HepG2 (cell line): ENCODE measurements around the gene TOLLIP. TPM values are rescaled to one million over a fixed set of nuclear protein-coding genes. Genes with fewer than 3 reads are reported as not detected.

ENCODE experiments used
- ARNT ChIP-seq: fragments of 450-650 bp; IDR thresholded peaks from 2 replicates; pipeline ENCODE4 v1.6.1; 2017
- BORCS8-MEF2B ChIP-seq: sonication (generic); formaldehyde crosslinking; IDR thresholded peaks from 2 replicates; pipeline ENCODE4 v1.8.0; 2022; ENCODE audit warnings: mild to moderate bottlenecking, missing genetic modification reagents
- DNMT1 ChIP-seq: sonication (generic); formaldehyde crosslinking; IDR thresholded peaks from 2 replicates; pipeline ENCODE4 v1.5.1; 2020; ENCODE audit warnings: mild to moderate bottlenecking, missing genetic modification reagents
- DPF2 ChIP-seq: sonication (generic); formaldehyde crosslinking; IDR thresholded peaks from 2 replicates; pipeline ENCODE4 v1.4.0; 2020; ENCODE audit warnings: mild to moderate bottlenecking, low read depth, missing genetic modification reagents, borderline replicate concordance
- GFI1 ChIP-seq: sonication (generic); formaldehyde crosslinking; IDR thresholded peaks from 2 replicates; pipeline ENCODE4 v1.5.0; 2020; ENCODE audit warnings: missing genetic modification reagents, mild to moderate bottlenecking, borderline replicate concordance
- HMGA1 ChIP-seq: sonication (generic); formaldehyde crosslinking; conservative IDR thresholded peaks from 2 replicates; pipeline ENCODE4 v1.4.0; 2020; ENCODE audit warnings: missing genetic modification reagents
- KLF6 ChIP-seq: IDR thresholded peaks from 2 replicates; pipeline ENCODE4 v1.8.0; 2016; ENCODE audit warnings: missing biosample characterization, missing genetic modification reagents
- NCOA5 ChIP-seq: sonication (generic); formaldehyde crosslinking; IDR thresholded peaks from 2 replicates; pipeline ENCODE4 v1.4.0; 2020; ENCODE audit warnings: missing genetic modification reagents
- PRPF4 ChIP-seq: fragments of 200-400 bp; formaldehyde crosslinking; IDR thresholded peaks from 2 replicates; pipeline ENCODE4 v1.6.1; 2016; ENCODE audit warnings: low read length, low read depth; ENCODE audit not compliant: poor library complexity, severe bottlenecking
- SATB2 ChIP-seq: sonication (generic); formaldehyde crosslinking; IDR thresholded peaks from 2 replicates; pipeline ENCODE4 v1.5.0; 2020; ENCODE audit warnings: missing genetic modification reagents
- SMAD9 ChIP-seq: sonication (generic); formaldehyde crosslinking; IDR thresholded peaks from 2 replicates; pipeline ENCODE4 v1.5.1; 2020; ENCODE audit warnings: mild to moderate bottlenecking, missing genetic modification reagents
- SMARCC2 ChIP-seq: fragments of 450-650 bp; IDR thresholded peaks from 2 replicates; pipeline ENCODE4 v1.6.1; 2017; ENCODE audit warnings: antibody characterized with exemption, mild to moderate bottlenecking
- SOX13 ChIP-seq, 3 experiments: fragments of 450-650 bp in 1 of 3; sonication (generic) in 1 of 3; formaldehyde crosslinking in 1 of 3; IDR thresholded peaks in 2 of 3; conservative IDR thresholded peaks in 1 of 3; 2 replicates each; pipeline versions ENCODE4 v1.5.0 to v1.6.1; 2016 to 2020; ENCODE audit warnings: antibody characterized with exemption in 1 of 3, mild to moderate bottlenecking in 1 of 3, missing compliant biosample characterization in 1 of 3, missing genetic modification reagents in 1 of 3, moderate library complexity in 1 of 3
- SP2 ChIP-seq: sonication (generic); formaldehyde crosslinking; IDR thresholded peaks from 2 replicates; pipeline ENCODE4 v1.5.1; 2020; ENCODE audit warnings: mild to moderate bottlenecking, missing genetic modification reagents
- TCF7 ChIP-seq: sonication (generic); IDR thresholded peaks from 2 replicates; pipeline ENCODE4 v1.6.1; 2016; ENCODE audit warnings: antibody characterized with exemption, low read depth
- TMF1 ChIP-seq: sonication (generic); formaldehyde crosslinking; IDR thresholded peaks from 2 replicates; pipeline ENCODE4 v1.8.1; 2022; ENCODE audit warnings: low read depth, missing genetic modification reagents
- ZNF484 ChIP-seq: sonication (generic); formaldehyde crosslinking; IDR thresholded peaks from 2 replicates; pipeline ENCODE4 v1.5.1; 2020; ENCODE audit warnings: mild to moderate bottlenecking, low read depth, missing genetic modification reagents, borderline replicate concordance
- ZNF616 ChIP-seq: sonication (generic); formaldehyde crosslinking; IDR thresholded peaks from 2 replicates; pipeline ENCODE4 v1.5.0; 2020; ENCODE audit warnings: low read depth, mild to moderate bottlenecking, missing genetic modification reagents
- ZNF652 ChIP-seq: IDR thresholded peaks from 2 replicates; pipeline ENCODE4 v1.6.1; 2016; ENCODE audit warnings: low read depth, borderline replicate concordance
- ZSCAN20 ChIP-seq: sonication (generic); formaldehyde crosslinking; IDR thresholded peaks from 2 replicates; pipeline ENCODE4 v1.4.0; 2020; ENCODE audit warnings: missing genetic modification reagents, mild to moderate bottlenecking, borderline replicate concordance
- ZSCAN31 ChIP-seq: sonication (generic); formaldehyde crosslinking; IDR thresholded peaks from 2 replicates; pipeline ENCODE4 v1.5.0; 2020; ENCODE audit warnings: low read depth, mild to moderate bottlenecking, missing genetic modification reagents
- polyA plus RNA-seq, 8 experiments: library from polyadenylated mRNA; depleted of rRNA in 3 of 8; stranded (reverse) in 7 of 8; unstranded in 1 of 8; fragments of >200 nt; fragmentation: Illumina TruSeq in 4 of 8; extraction: Trizol in 4 of 8; gene quantifications; 2 replicates each; pipeline versions ENCODE4 v1.2.1 to v1.2.3, GENCODE V29; 2011 to 2016; ENCODE audit warnings: low read depth in 4 of 8, missing spikeins in 1 of 8, mixed read lengths in 1 of 8; ENCODE audit not compliant: insufficient read depth in 1 of 8
- total RNA-seq, 5 experiments: library from RNA; depleted of rRNA; stranded (reverse); fragments of >200 nt; fragmentation: Illumina TruSeq; extraction: Trizol; gene quantifications; 2 replicates each; pipeline ENCODE4 v1.2.3, GENCODE V29; 2016; ENCODE audit warnings: low read depth in 1 of 5
- TF ChIP-seq, protein P1 (sequence below): sonication (generic); formaldehyde crosslinking; IDR thresholded peaks from 2 replicates; pipeline ENCODE4 v1.5.1; 2020; ENCODE audit warnings: mild to moderate bottlenecking, missing genetic modification reagents
- TF ChIP-seq, protein P2 (sequence below): sonication (generic); formaldehyde crosslinking; IDR thresholded peaks from 2 replicates; pipeline ENCODE4 v1.4.0; 2020; ENCODE audit warnings: missing genetic modification reagents
- TF ChIP-seq, protein P3 (sequence below): sonication (generic); formaldehyde crosslinking; IDR thresholded peaks from 2 replicates; pipeline ENCODE4 v1.4.0; 2020; ENCODE audit warnings: mild to moderate bottlenecking, missing genetic modification reagents

Gene TOLLIP
- total and polyA plus RNA-seq, 2 of the 13 experiments (the other 11 are each of a cell fraction or from before 2014, with no cell fraction given), result 25.9 to 47.5 TPM

DNA sequence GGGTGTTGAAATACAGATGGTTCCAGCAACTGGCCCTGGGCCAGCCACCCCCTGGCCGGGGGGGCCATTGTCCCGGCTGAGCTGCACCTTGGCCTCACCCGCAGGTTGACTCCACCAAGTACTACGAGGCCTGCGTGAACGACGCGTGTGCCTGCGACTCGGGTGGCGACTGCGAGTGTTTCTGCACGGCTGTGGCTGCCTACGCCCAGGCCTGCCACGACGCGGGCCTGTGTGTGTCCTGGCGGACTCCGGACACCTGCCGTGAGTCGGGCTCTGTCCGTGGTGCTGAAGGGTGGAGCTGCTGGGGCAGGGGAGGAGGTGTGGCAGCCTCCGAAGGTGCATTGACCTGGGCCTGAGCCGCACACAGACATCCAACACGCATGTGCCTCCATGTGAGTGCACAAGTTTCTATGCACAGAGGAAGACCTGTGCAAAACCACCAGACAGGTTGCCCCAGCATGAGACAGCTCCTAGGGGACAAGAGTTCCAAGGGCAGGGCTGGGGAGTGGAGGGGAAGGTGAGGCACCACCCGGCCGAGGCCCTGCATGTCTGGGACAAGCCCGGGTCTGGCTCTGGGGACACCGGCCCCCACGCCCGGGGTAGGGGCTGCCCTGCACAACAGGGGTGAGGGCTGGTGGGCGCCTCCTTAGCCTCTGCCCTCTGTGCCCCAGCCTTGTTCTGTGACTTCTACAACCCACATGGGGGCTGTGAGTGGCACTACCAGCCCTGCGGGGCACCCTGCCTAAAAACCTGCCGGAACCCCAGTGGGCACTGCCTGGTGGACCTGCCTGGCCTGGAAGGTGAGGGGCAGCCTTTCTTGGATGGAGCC lies 70.5 kb downstream of the TOLLIP start (continued):
- TF ChIP-seq ZNF484 (no peak), HMGA1 (CRISPR knock-in tag) (no peak), TCF7 (no peak), SATB2 (CRISPR knock-in tag) (peak; percentile 65; the same call in 1 of the 2 replicates), GFI1 (no peak), ZNF616 (CRISPR knock-in tag) (peak; percentile 67; the same call in 1 of the 2 replicates), ARNT (no peak), ZNF652 (no peak), SOX13 (IDR thresholded peaks at IDR 0.05) (no peak), SOX13 (CRISPR knock-in tag; conservative IDR thresholded peaks at IDR 0.05 in 1 of 2, IDR thresholded peaks at IDR 0.05 in 1 of 2) (peak in 1 of 2 experiments; percentile 24; a peak in 1 of 4 replicates), DNMT1 (CRISPR knock-in tag) (no peak), SP2 (CRISPR knock-in tag) (no peak), KLF6 (CRISPR knock-in tag) (peak; percentile 90), SMAD9 (CRISPR knock-in tag) (peak; percentile 46; the same call in 1 of the 2 replicates), SMARCC2 (no peak), ZSCAN20 (CRISPR knock-in tag) (no peak), TMF1 (CRISPR knock-in tag) (peak; percentile 73; the same call in 1 of the 2 replicates), NCOA5 (CRISPR knock-in tag) (no peak), BORCS8-MEF2B (0 out of 2 replicates have a peak, but pooled peaks have one; percentile 58), DPF2 (no peak), PRPF4 (no peak), ZSCAN31 (CRISPR knock-in tag) (no peak; the same call in 1 of the 2 replicates)
- TF ChIP-seq, protein P1, sequence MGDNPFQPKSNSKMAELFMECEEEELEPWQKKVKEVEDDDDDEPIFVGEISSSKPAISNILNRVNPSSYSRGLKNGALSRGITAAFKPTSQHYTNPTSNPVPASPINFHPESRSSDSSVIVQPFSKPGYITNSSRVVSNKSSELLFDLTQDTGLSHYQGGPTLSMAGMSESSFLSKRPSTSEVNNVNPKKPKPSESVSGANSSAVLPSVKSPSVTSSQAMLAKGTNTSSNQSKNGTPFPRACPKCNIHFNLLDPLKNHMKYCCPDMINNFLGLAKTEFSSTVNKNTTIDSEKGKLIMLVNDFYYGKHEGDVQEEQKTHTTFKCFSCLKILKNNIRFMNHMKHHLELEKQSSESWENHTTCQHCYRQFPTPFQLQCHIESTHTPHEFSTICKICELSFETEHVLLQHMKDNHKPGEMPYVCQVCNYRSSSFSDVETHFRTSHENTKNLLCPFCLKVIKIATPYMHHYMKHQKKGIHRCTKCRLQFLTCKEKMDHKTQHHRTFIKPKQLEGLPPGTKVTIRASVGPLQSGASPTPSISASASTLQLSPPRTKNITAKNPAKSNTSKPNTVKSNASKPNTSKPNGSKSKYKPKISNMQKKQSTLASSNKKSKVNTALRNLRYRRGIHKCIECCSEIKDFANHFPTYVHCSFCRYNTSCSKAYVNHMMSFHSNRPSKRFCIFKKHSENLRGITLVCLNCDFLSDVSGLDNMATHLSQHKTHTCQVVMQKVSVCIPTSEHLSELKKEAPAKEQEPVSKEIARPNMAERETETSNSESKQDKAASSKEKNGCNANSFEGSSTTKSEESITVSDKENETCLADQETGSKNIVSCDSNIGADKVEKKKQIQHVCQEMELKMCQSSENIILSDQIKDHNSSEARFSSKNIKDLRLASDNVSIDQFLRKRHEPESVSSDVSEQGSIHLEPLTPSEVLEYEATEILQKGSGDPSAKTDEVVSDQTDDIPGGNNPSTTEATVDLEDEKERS (CRISPR knock-in tag), result no peak
- TF ChIP-seq, protein P2, sequence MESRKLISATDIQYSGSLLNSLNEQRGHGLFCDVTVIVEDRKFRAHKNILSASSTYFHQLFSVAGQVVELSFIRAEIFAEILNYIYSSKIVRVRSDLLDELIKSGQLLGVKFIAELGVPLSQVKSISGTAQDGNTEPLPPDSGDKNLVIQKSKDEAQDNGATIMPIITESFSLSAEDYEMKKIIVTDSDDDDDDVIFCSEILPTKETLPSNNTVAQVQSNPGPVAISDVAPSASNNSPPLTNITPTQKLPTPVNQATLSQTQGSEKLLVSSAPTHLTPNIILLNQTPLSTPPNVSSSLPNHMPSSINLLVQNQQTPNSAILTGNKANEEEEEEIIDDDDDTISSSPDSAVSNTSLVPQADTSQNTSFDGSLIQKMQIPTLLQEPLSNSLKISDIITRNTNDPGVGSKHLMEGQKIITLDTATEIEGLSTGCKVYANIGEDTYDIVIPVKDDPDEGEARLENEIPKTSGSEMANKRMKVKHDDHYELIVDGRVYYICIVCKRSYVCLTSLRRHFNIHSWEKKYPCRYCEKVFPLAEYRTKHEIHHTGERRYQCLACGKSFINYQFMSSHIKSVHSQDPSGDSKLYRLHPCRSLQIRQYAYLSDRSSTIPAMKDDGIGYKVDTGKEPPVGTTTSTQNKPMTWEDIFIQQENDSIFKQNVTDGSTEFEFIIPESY (CRISPR knock-in tag), result 0 out of 2 replicates have a peak, but pooled peaks have one; percentile 16
- TF ChIP-seq, protein P3, sequence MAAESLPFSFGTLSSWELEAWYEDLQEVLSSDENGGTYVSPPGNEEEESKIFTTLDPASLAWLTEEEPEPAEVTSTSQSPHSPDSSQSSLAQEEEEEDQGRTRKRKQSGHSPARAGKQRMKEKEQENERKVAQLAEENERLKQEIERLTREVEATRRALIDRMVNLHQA (CRISPR knock-in tag), result no peak
